ENCODE data around the gene LSM4. TPM values are rescaled to one million over a fixed set of nuclear protein-coding genes. Genes with fewer than 3 reads are reported as not detected.
A peak's percentile ranks its signal among the peaks of the same experiment; 100 is the strongest.

Gene LSM4
- total and polyA plus RNA-seq, 2 of the 13 experiments (the other 11 are each of a cell fraction or from before 2014, with no cell fraction given), result 65.8 to 166 TPM

DNA sequence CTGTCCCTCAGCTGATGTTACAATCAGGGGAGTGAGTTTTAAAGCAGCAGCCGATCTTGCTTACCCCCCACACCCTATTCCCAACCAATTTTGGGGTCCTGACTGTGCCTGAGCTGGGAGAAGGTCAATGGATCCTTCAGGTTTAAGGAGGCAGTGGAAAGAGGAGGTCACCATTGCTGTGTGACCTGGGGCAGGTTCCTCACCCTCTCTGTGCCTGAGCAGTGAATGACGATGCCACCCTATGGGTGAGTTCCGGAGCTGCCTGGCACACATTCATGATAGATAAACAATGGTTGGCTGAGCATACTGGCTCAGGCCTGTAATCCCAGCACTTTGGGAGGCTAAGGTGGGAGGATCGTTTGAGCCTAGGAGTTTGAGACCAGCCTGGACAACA, 21.2 kb downstream of the LSM4 start (continued):
- no peak for TF ChIP-seq ATM (IDR thresholded peaks at IDR 0.05; ENCODE audit: borderline replicate concordance)
- TF ChIP-seq, protein P1, sequence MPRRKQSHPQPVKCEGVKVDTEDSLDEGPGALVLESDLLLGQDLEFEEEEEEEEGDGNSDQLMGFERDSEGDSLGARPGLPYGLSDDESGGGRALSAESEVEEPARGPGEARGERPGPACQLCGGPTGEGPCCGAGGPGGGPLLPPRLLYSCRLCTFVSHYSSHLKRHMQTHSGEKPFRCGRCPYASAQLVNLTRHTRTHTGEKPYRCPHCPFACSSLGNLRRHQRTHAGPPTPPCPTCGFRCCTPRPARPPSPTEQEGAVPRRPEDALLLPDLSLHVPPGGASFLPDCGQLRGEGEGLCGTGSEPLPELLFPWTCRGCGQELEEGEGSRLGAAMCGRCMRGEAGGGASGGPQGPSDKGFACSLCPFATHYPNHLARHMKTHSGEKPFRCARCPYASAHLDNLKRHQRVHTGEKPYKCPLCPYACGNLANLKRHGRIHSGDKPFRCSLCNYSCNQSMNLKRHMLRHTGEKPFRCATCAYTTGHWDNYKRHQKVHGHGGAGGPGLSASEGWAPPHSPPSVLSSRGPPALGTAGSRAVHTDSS (CRISPR knock-in tag; conservative IDR thresholded peaks at IDR 0.05), result no peak
- 0 out of 2 replicates have a peak, but pooled peaks have one; percentile 25 for TF ChIP-seq KDM5B (CRISPR knock-in tag; IDR thresholded peaks at IDR 0.05; ENCODE audit: borderline replicate concordance)
- no peak for TF ChIP-seq HNF4G (IDR thresholded peaks at IDR 0.05; ENCODE audit: borderline replicate concordance, low read depth, low read length)
- no peak for TF ChIP-seq HNF4G (CRISPR knock-in tag; IDR thresholded peaks at IDR 0.05; ENCODE audit: borderline replicate concordance, low read depth)
- no peak for TF ChIP-seq ZNF724P (CRISPR knock-in tag; IDR thresholded peaks at IDR 0.05; ENCODE audit: borderline replicate concordance)
- TF ChIP-seq, protein P2, sequence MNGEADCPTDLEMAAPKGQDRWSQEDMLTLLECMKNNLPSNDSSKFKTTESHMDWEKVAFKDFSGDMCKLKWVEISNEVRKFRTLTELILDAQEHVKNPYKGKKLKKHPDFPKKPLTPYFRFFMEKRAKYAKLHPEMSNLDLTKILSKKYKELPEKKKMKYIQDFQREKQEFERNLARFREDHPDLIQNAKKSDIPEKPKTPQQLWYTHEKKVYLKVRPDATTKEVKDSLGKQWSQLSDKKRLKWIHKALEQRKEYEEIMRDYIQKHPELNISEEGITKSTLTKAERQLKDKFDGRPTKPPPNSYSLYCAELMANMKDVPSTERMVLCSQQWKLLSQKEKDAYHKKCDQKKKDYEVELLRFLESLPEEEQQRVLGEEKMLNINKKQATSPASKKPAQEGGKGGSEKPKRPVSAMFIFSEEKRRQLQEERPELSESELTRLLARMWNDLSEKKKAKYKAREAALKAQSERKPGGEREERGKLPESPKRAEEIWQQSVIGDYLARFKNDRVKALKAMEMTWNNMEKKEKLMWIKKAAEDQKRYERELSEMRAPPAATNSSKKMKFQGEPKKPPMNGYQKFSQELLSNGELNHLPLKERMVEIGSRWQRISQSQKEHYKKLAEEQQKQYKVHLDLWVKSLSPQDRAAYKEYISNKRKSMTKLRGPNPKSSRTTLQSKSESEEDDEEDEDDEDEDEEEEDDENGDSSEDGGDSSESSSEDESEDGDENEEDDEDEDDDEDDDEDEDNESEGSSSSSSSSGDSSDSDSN (CRISPR knock-in tag; IDR thresholded peaks at IDR 0.05), result no peak
- no peak for TF ChIP-seq ZNF788 (CRISPR knock-in tag; IDR thresholded peaks at IDR 0.05; ENCODE audit: borderline replicate concordance)
- TF ChIP-seq, protein P3, sequence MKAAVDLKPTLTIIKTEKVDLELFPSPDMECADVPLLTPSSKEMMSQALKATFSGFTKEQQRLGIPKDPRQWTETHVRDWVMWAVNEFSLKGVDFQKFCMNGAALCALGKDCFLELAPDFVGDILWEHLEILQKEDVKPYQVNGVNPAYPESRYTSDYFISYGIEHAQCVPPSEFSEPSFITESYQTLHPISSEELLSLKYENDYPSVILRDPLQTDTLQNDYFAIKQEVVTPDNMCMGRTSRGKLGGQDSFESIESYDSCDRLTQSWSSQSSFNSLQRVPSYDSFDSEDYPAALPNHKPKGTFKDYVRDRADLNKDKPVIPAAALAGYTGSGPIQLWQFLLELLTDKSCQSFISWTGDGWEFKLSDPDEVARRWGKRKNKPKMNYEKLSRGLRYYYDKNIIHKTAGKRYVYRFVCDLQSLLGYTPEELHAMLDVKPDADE (CRISPR knock-in tag; IDR thresholded peaks at IDR 0.05), result no peak
- no peak for TF ChIP-seq KLF6 (CRISPR knock-in tag; IDR thresholded peaks at IDR 0.05)
- TF ChIP-seq, protein P4, sequence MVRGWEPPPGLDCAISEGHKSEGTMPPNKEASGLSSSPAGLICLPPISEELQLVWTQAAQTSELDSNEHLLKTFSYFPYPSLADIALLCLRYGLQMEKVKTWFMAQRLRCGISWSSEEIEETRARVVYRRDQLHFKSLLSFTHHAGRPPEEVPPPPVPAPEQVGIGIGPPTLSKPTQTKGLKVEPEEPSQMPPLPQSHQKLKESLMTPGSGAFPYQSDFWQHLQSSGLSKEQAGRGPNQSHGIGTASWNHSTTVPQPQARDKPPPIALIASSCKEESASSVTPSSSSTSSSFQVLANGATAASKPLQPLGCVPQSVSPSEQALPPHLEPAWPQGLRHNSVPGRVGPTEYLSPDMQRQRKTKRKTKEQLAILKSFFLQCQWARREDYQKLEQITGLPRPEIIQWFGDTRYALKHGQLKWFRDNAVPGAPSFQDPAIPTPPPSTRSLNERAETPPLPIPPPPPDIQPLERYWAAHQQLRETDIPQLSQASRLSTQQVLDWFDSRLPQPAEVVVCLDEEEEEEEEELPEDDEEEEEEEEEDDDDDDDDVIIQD (CRISPR knock-in tag; IDR thresholded peaks at IDR 0.05; ENCODE audit: low read depth), result no peak
- TF ChIP-seq, protein P5, sequence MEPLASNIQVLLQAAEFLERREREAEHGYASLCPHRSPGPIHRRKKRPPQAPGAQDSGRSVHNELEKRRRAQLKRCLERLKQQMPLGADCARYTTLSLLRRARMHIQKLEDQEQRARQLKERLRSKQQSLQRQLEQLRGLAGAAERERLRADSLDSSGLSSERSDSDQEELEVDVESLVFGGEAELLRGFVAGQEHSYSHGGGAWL (CRISPR knock-in tag; IDR thresholded peaks at IDR 0.05), result no peak
- TF ChIP-seq, protein P6, sequence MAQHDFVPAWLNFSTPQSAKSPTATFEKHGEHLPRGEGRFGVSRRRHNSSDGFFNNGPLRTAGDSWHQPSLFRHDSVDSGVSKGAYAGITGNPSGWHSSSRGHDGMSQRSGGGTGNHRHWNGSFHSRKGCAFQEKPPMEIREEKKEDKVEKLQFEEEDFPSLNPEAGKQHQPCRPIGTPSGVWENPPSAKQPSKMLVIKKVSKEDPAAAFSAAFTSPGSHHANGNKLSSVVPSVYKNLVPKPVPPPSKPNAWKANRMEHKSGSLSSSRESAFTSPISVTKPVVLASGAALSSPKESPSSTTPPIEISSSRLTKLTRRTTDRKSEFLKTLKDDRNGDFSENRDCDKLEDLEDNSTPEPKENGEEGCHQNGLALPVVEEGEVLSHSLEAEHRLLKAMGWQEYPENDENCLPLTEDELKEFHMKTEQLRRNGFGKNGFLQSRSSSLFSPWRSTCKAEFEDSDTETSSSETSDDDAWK (CRISPR knock-in tag; IDR thresholded peaks at IDR 0.05), result no peak
- TF ChIP-seq, protein P7, sequence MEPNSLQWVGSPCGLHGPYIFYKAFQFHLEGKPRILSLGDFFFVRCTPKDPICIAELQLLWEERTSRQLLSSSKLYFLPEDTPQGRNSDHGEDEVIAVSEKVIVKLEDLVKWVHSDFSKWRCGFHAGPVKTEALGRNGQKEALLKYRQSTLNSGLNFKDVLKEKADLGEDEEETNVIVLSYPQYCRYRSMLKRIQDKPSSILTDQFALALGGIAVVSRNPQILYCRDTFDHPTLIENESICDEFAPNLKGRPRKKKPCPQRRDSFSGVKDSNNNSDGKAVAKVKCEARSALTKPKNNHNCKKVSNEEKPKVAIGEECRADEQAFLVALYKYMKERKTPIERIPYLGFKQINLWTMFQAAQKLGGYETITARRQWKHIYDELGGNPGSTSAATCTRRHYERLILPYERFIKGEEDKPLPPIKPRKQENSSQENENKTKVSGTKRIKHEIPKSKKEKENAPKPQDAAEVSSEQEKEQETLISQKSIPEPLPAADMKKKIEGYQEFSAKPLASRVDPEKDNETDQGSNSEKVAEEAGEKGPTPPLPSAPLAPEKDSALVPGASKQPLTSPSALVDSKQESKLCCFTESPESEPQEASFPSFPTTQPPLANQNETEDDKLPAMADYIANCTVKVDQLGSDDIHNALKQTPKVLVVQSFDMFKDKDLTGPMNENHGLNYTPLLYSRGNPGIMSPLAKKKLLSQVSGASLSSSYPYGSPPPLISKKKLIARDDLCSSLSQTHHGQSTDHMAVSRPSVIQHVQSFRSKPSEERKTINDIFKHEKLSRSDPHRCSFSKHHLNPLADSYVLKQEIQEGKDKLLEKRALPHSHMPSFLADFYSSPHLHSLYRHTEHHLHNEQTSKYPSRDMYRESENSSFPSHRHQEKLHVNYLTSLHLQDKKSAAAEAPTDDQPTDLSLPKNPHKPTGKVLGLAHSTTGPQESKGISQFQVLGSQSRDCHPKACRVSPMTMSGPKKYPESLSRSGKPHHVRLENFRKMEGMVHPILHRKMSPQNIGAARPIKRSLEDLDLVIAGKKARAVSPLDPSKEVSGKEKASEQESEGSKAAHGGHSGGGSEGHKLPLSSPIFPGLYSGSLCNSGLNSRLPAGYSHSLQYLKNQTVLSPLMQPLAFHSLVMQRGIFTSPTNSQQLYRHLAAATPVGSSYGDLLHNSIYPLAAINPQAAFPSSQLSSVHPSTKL (CRISPR knock-in tag; IDR thresholded peaks at IDR 0.05), result no peak
- no peak for TF ChIP-seq ZNF776 (CRISPR knock-in tag; IDR thresholded peaks at IDR 0.05)
- no peak for TF ChIP-seq NFIB (CRISPR knock-in tag; IDR thresholded peaks at IDR 0.05; ENCODE audit: borderline replicate concordance)
